CD4-positive, alpha-beta T cell (primary cell): ENCODE data around the gene NOSTRIN. TPM values are rescaled to one million over a fixed set of nuclear protein-coding genes. Genes with fewer than 3 reads are reported as not detected.

Experiments used
- ATAC-seq: fragments of 200-7000 bp; cut with Tn5 transposase; one replicate; pipeline ENCODE4 v1.10.0; 2022; ENCODE audit warnings: mild to moderate bottlenecking; ENCODE audit not compliant: poor library complexity
- CTCF ChIA-PET: fragments of 350-600 bp; sonication (Branson Sonifier 250); formaldehyde crosslinking; loops from one replicate; lab custom pipeline; 2021; ENCODE audit warnings: antibody characterized with exemption, inconsistent platforms; lab: Charles Lee
- POLR2A ChIA-PET: fragments of 350-600 bp; sonication (Branson Sonifier 250); formaldehyde crosslinking; loops from one replicate; lab custom pipeline; 2021; ENCODE audit warnings: antibody characterized with exemption, inconsistent platforms; lab: Charles Lee
- DNase-seq, 14 experiments: peaks; one replicate each; pipeline ENCODE4 v3.0.0-alpha.2; 2013 to 2020; ENCODE audit warnings: mixed read lengths in 2 of 14
- H3K27ac ChIP-seq, 2 donors: one replicate each; pipeline versions ENCODE4 v1.5.1 to v1.7.0; 2013; ENCODE audit warnings: low read length in 2 of 2, low read depth in 1 of 2, mild to moderate bottlenecking in 1 of 2
- H3K27me3 ChIP-seq, 2 experiments: 1 replicate in 1 of 2; 2 replicates in 1 of 2; pipeline versions ENCODE4 v1.6.1 to v1.7.0; 2013; ENCODE audit warnings: low read length in 2 of 2, control low read depth in 1 of 2, mild to moderate bottlenecking in 1 of 2, moderate library complexity in 1 of 2; ENCODE audit not compliant: insufficient read depth in 2 of 2, control insufficient read depth in 1 of 2
- H3K36me3 ChIP-seq: one replicate; pipeline ENCODE4 v1.6.1; 2013; ENCODE audit warnings: low read length, control low read depth; ENCODE audit not compliant: insufficient read depth
- H3K4me1 ChIP-seq: one replicate; pipeline ENCODE4 v1.6.1; 2013; ENCODE audit warnings: low read length, control low read depth; ENCODE audit not compliant: insufficient read depth
- H3K4me3 ChIP-seq: one replicate; pipeline ENCODE4 v1.5.1; 2013; ENCODE audit warnings: mild to moderate bottlenecking, low read length, moderate library complexity
- H3K9me3 ChIP-seq, 2 experiments: 1 replicate in 1 of 2; 2 replicates in 1 of 2; pipeline versions ENCODE4 v1.6.1 to v1.7.0; 2013; ENCODE audit warnings: low read length in 2 of 2, mild to moderate bottlenecking in 2 of 2, control low read depth in 1 of 2, moderate library complexity in 1 of 2; ENCODE audit not compliant: control insufficient read depth in 1 of 2, insufficient read depth in 1 of 2
- H3K27ac Mint-ChIP-seq: one replicate; pipeline ENCODE4 v1.8.0; 2020; ENCODE audit warnings: mixed read lengths
- H3K27me3 Mint-ChIP-seq: one replicate; pipeline ENCODE4 v1.8.0; 2021; ENCODE audit warnings: mixed read lengths
- H3K36me3 Mint-ChIP-seq: one replicate; pipeline ENCODE4 v1.8.0; 2021; ENCODE audit warnings: low read depth, mixed read lengths
- H3K4me1 Mint-ChIP-seq: one replicate; pipeline ENCODE4 v1.8.0; 2021; ENCODE audit warnings: low read depth, mixed read lengths
- H3K4me3 Mint-ChIP-seq: one replicate; pipeline ENCODE4 v1.8.0; 2020; ENCODE audit warnings: mild to moderate bottlenecking, mixed read lengths
- H3K9me3 Mint-ChIP-seq: one replicate; pipeline ENCODE4 v1.8.0; 2020; ENCODE audit warnings: mixed read lengths
- intact Hi-C, 2 experiments: fragments of 100-400 bp; cut with DNase I in 1 of 2; cut with micrococcal nuclease in 1 of 2; formaldehyde crosslinking; loops; one replicate each; pipeline versions ENCODE4 v1.15.1 to v1.9.0; 2023 to 2025; cut with DNase I, micrococcal nuclease
- total RNA-seq, 174 experiments: library from RNA in 2 of 174; stranded (reverse) in 2 of 174; gene quantifications; one replicate each; pipeline ENCODE4 v1.2.3 and lab custom pipeline; 2021 to 2026
- TF ChIP-seq, protein P1 (sequence below): fragments of 200-600 bp; IDR thresholded peaks from one replicate; pipeline ENCODE4 v1.8.0; 2022; ENCODE audit warnings: antibody characterized with exemption, mild to moderate bottlenecking

Gene NOSTRIN
- total RNA-seq, 2 experiments from 2014 or later: 0.92 to 1.0 TPM

DNA sequence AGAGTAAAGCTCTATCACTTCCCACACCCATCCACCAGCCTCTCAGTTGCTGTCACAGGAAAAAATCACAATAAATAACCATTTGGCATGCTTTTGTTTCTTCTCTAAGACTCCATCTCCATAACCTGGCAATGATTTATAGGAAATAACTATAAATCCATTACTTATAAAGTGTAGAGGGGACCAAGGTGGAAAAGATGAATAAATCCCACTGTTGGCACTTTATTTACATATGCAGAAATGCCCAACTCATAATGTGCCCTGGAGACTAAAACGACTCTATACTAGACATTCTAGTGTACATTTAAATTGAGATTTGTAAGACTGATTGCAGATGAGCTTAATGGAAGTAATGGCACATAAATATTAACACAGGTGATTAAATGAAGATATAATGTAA lies 7.5 kb upstream of the NOSTRIN start:
- TF ChIP-seq, protein P1, sequence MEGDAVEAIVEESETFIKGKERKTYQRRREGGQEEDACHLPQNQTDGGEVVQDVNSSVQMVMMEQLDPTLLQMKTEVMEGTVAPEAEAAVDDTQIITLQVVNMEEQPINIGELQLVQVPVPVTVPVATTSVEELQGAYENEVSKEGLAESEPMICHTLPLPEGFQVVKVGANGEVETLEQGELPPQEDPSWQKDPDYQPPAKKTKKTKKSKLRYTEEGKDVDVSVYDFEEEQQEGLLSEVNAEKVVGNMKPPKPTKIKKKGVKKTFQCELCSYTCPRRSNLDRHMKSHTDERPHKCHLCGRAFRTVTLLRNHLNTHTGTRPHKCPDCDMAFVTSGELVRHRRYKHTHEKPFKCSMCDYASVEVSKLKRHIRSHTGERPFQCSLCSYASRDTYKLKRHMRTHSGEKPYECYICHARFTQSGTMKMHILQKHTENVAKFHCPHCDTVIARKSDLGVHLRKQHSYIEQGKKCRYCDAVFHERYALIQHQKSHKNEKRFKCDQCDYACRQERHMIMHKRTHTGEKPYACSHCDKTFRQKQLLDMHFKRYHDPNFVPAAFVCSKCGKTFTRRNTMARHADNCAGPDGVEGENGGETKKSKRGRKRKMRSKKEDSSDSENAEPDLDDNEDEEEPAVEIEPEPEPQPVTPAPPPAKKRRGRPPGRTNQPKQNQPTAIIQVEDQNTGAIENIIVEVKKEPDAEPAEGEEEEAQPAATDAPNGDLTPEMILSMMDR: no peak
- no peaks in the 10 kb centered on the region for H3K9me3 Mint-ChIP-seq
- no peaks in the 10 kb centered on the region for H3K9me3 ChIP-seq
- H3K36me3 ChIP-seq: no peaks in the 10 kb centered on the region
- ChIA-PET CTCF (no interaction called here), POLR2A (no interaction called here)
- no peak for DNase-seq
- H3K4me1 ChIP-seq: no peaks in the 10 kb centered on the region
- H3K27ac Mint-ChIP-seq: no peak overlapping the region
- no peak overlapping the region for H3K4me3 Mint-ChIP-seq
- no peak overlapping the region for H3K4me3 ChIP-seq
- H3K27me3 ChIP-seq: peaks cover 0 to 3% of the 10 kb centered on the region in 2 experiments
- intact Hi-C loops: no loop called here
- no peak overlapping the region for H3K27ac ChIP-seq
- H3K4me1 Mint-ChIP-seq: no peaks in the 10 kb centered on the region
- no peaks in the 10 kb centered on the region for H3K27me3 Mint-ChIP-seq
- ATAC-seq: no peak
- H3K36me3 Mint-ChIP-seq: no peaks in the 10 kb centered on the region

DNA sequence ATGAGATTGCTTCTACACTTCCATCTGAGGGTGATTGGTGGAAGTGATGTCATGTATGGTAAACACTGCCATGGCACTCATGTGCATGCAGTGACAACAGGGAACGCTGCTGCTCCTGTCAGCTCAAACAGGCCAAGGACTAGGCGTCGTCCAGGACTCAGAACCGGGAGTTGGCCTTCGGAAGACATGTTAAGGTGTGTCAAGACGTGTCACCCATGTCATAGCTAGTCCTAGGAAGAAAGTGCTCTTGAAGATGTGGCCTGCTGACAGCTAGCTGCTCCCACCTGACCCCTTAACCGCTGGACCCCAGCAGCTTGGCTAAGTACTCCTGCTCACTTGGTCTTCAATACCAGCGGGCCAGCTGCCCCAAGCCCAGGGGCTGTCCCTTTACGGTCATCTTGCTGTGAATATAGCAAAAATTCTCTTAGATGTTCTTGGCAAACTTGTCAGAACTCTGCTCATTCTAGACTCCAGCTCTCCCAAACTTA lies 6.3 kb upstream of the NOSTRIN start:
- TF ChIP-seq, protein P1: no peak
- ChIA-PET POLR2A (no interaction called here), CTCF (no interaction called here)
- Mint-ChIP-seq H3K4me3 (no peak overlapping the region), H3K4me1 (no peaks in the 10 kb centered on the region), H3K36me3 (no peaks in the 10 kb centered on the region), H3K9me3 (no peaks in the 10 kb centered on the region), H3K27ac (no peak overlapping the region), H3K27me3 (no peaks in the 10 kb centered on the region)
- no peak overlapping the region for H3K27ac ChIP-seq
- peaks cover 0 to 3% of the 10 kb centered on the region in 2 experiments for H3K27me3 ChIP-seq
- DNase-seq (no peak), ATAC-seq (no peak)
- no peaks in the 10 kb centered on the region for H3K4me1 ChIP-seq
- no peaks in the 10 kb centered on the region for H3K36me3 ChIP-seq
- no peak overlapping the region for H3K4me3 ChIP-seq
- no peaks in the 10 kb centered on the region for H3K9me3 ChIP-seq
- intact Hi-C loops: no loop called here

DNA sequence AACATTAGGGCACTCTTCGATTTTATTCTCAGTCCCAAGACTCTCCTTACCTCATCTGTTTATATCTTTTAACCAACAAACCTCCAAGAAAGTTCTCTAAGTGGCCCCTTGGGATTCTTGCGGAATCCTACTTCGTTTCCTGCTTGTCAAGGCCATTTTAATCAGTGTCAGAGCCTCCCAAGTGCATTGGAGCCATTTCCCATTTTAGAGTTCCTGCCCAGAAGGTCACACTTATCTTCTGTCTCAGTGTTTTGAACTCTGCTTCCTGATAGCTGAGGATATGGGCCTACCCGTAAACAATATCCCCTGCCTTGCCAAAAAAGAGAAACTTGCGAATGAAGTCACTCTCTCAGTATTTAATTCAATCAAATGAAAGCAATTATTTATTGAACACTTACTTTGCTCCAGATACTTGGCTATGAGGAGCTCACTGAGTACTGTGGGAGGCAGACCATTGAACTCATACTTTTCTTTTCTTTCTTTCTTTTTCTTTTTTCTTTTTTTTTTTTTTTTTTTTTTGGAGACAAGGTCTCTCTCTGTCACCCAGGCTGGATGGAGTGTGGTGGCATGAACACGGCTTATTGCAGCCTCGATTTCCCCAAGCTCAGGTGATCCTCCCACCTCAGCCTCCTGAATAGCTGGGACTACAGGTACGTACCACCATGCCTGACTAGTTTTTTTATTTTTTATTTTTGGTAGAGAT lies 5.7 kb upstream of the NOSTRIN start:
- no peak overlapping the region for H3K4me3 Mint-ChIP-seq
- ATAC-seq (no peak), DNase-seq (no peak)
- H3K36me3 ChIP-seq: no peaks in the 10 kb centered on the region
- TF ChIP-seq, protein P1: no peak
- ChIA-PET POLR2A (no interaction called here), CTCF (no interaction called here)
- no peak overlapping the region for H3K4me3 ChIP-seq
- no peaks in the 10 kb centered on the region for H3K27me3 Mint-ChIP-seq
- H3K4me1 Mint-ChIP-seq: no peaks in the 10 kb centered on the region
- intact Hi-C loops: no loop called here
- no peak overlapping the region for H3K27ac ChIP-seq
- H3K9me3 Mint-ChIP-seq: no peaks in the 10 kb centered on the region
- H3K27me3 ChIP-seq: peaks cover 0 to 3% of the 10 kb centered on the region in 2 experiments
- H3K27ac Mint-ChIP-seq: no peak overlapping the region
- no peaks in the 10 kb centered on the region for H3K36me3 Mint-ChIP-seq
- no peaks in the 10 kb centered on the region for H3K4me1 ChIP-seq
- no peaks in the 10 kb centered on the region for H3K9me3 ChIP-seq
